ENCODE results near the gene WNT1.

WNT1 gene

DNA sequence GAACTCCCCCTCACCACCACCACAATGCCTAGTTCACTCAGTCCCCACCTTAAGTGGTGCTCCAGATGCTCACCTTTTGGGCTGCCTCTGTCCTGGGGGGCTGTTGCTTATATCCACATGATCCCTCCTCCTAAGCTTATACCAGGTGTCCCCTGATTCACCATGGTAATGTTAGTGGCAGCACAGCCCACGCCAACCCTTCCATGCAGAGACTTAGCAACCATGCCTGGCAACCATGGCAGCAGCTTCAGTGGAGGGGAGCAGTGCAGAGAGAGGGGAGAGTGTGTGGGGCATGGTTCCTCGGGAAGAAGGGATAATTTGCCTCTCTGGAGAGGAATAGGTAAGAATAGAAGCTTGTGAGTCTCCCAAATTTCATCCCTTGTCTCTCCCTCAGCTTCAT lies 22.2 kb downstream of the WNT1 start:
- no peak for DNase-seq (ENCODE audit: low read depth, low spot score)

DNA sequence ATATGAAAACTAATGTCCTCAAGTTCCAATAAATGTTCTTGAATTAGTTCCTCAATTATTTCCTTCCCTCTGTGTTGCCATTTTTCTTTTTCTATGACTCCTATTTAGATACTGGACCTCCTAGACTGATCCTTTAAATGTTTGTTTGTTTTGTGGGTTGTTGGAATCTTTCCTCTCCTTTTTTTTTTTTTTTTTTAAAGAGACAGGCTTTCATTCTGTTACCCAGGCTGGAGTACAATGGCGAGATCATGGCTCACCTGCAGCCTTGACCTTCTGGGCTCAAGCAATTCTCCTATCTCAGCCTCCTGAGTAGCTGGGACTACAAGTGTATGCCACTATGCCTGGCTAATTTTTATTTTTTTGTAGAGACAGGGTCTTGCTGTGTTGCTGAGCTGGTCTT lies 30.8 kb downstream of the WNT1 start:
- no peak for DNase-seq (ENCODE audit: low read depth, low spot score)

DNA sequence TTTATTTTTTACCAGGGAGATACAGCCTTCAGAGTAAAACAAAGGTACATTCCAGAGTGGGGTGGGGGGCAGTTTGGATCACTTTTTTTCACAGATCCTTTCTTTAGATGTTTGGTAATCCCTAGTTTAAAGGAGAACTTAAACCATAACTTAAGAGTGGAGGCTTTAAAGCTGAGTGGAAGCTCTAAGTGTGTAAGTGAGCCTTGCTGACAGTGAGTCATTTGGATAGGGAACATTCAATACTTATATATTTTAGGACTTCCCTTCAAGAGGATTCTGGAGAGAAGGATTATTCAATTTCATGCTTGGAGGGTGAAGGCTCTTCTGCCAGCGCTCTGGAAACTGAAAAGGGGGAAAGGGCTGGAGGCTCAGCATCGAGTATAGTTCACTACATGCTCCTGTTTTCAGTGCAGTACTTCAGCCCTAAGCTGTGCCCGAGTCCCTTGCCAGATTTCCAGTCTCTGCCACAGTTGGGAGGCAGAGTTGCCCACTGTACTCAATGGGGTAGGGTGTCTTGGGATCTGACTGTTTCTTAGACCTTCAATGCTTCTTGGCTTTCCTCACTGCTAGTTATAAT lies 32.1 kb downstream of the WNT1 start:
- DNase-seq (ENCODE audit: low read depth, low spot score), result no peak

DNA sequence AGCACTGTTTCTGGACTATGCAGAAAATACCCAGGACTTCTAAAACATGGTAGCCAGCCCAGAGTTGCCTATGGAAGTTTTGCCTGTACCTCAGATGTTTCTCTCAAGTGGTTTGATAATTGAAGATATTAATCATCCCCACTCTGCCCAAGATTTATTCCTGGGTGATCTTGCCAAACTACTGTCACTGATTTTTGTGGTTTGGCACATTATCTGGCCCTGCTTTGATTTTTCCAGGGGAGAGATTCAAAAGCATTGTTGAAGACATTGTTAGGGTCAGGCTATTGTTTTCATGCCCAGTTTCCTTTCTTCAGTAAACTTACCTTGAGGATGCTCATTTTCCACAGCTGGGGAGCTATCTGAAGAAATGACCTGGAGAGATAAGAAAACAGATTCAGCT lies 34.6 kb downstream of the WNT1 start:
- no peak for DNase-seq (ENCODE audit: low read depth, low spot score)

DNA sequence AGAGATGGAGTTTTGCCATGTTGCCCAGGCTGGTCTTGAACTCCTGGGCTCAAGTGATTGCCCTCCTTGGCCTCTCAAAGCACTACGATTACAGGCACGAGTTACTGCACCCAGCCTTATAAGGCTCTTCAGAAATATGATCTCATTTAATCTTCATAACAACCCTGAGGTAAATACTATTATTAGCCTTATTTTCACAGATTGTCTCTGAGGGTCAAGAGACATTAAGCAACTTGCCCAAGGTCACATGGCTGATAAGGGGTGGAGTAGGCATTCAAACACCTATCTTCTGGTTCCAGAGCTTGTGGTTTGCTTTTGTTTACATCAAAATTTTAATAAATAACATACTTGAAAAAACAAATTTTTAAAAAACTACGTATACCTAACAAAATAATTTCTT lies 35.3 kb downstream of the WNT1 start:
- no peak for DNase-seq (ENCODE audit: low read depth, low spot score)

DNA sequence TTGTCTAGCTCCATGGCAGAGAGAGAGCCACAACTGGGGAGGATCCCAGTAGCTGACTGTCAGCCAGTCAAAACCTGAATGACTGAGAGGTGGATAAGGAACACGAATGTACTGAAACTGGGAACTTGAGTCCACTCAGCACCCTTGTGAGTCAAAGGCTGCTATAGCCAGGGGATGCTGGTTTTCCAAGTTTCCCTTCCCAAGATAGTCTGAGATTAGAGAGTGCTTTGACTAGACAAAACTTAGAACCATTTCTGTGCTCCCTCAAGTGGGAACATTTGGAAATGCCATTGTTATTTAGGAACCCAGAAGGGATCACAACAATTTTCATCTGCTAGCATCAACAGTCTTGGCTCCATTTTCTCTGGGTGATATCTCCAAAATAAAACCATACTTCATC lies 36.4 kb downstream of the WNT1 start:
- no peak for DNase-seq (ENCODE audit: low read depth, low spot score)

DNA sequence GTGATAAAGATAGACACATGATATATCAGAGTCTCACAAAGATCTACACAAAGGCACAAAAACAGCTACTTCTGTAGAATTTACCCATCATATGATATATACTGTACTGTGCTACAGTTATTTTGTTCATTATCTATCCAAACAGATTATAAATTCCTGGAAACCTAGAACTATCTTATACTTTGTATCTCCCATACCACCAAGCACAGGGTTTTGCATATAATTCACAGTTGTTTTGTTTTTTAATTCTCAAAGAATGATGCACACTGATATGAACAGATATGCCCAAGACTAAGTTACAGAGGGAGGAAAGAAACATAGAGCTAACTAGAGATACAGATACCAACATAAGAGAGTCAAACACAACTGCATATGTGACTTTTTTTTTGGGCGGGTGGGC lies 37.1 kb downstream of the WNT1 start:
- DNase-seq (ENCODE audit: low read depth, low spot score), result no peak

DNA sequence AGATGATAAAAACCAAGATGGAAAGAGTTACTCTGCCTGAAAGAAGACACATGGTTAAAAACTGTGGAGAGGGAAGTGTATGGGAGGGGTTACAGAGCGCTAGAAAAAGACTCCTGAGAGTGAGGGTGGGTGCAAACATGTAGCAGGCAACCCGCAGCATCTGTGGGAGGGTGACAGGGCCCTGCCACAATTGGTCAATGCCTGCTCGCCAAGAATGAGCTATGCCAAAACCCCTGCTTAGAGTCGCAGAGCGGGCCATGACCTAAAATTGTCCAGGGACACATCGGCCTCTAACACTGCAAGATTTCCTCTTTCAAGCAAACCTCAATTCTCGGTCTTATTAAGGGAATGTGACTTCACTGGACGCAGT lies 39.8 kb downstream of the WNT1 start:
- no peak for DNase-seq (ENCODE audit: low read depth, low spot score)

DNA sequence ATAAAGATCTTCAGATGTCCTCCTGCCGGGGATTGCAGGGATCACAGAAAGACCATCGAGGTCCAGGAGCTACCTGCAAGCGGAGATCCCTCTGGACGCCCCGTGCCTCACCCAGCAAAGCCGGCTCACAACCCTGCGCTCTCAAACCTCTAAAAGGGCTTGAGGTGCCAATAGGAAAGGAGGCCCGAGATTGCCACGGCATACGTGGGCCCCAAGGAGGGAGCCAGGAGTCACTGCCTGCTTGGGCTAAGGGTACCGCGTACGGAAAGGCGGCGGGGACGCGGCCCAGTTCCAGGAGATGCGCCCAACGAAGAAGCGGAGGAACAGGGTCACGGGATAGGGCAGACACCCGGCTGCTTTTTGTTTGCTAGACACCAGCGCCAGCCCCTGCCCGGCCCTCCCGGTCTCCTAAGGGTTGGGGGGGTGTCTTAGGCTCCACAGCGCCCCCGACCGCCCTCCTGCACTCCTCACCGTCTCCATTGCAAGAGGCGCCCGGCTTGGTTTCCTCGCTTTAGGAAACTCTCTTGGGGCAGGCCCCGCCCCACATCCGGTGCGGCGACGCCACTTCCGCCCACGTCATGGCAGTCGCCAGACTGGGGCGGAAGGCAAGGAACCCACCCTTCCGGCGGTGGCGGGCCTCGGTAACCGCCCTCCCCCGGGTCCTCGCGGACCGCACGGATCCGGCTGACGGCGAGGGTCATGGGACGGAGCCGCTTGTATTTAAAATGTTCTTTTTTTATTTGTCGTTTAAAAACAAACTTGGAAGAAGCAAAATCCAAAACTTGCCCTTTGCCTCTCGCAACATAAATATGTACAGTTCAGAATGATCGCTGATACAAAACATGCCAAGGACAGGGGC lies 40.4 kb downstream of the WNT1 start, which contains the start of gene PRKAG1:
PRKAG1 (minus strand) TSS at position 516 of the 859 bp plus-strand sequence; CDS start at position 480, 36 bp downstream.
- peak; percentile 93 for DNase-seq (ENCODE audit: low read depth, low spot score)

DNA sequence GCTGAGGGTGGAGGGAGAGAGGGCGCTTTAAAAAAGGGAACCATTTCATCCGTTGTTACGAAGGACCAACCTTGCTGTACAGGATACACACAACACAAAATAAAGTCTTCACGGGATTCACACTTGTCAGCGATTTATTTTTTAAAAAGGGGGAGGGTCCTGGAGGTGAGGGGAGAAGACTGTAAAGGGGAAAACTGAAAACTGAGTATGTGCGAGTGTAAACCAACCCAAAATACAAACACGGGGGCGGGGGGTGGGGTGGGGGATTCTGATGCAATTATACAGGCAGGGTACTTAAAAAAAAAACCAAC lies 41.0 kb downstream of the WNT1 start:
- DNase-seq (ENCODE audit: low read depth, low spot score), result no peak

DNA sequence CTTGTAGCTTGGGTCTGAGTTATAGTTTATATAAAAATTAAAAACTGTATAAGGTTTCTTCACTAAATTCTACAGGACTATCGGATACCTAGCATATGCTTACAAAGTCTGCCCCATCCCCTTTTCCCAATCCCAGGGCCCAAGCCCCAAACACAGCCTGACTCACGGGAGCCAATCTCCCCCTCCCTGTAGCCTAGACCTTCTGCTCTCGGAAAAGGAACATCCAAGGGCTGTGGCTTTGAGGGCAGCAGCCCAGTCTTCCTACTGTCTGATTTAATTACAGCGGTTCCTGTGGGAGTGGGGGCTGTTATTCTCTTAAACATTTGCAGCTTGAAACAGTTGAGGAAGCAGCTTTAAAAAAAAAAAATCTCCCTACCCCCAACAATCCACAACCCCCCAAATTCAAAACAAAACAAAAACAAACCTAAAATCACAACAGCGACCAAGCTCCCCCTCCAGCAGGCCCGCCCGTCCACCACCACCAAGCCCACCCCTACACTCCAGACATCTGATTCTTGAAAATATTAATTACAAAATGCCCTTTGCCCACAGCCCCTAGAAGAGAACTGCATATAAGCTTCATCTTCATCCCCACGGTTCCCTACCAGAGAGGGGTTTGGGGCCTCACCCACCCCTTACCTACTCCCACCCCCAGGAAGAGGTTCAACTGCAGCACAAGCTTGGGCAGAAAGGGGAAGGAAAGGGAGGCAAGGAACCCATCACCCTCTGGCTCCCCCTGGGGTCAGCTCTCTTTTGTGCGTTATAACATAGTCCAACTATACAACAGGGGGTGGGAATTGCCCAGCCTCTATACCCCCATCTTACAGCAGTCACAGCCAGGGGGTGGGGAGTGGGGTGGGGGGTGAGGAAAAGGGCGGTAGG lies 41.6 kb downstream of the WNT1 start:
- no peak for DNase-seq (ENCODE audit: low read depth, low spot score)

DNA sequence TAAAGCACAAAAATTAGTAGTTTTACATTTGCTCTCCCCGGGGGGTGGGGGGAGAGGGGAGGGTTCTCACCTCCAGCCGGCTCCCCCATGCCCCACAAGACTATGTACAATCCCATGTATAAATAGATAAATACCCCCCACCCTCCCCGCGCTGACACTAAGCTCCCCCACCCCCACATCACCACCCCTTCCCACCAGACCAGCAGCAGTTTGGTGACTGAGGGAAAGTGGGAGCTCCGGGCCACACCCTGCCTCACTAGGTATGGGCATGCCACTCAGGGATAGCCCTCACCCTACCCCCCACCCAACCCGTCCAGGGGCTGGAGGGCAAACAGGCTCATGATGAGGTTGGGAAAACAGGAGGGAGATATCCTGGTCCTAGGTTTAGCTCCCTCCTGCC lies 42.3 kb downstream of the WNT1 start:
- DNase-seq (ENCODE audit: low read depth, low spot score), result no peak

DNA sequence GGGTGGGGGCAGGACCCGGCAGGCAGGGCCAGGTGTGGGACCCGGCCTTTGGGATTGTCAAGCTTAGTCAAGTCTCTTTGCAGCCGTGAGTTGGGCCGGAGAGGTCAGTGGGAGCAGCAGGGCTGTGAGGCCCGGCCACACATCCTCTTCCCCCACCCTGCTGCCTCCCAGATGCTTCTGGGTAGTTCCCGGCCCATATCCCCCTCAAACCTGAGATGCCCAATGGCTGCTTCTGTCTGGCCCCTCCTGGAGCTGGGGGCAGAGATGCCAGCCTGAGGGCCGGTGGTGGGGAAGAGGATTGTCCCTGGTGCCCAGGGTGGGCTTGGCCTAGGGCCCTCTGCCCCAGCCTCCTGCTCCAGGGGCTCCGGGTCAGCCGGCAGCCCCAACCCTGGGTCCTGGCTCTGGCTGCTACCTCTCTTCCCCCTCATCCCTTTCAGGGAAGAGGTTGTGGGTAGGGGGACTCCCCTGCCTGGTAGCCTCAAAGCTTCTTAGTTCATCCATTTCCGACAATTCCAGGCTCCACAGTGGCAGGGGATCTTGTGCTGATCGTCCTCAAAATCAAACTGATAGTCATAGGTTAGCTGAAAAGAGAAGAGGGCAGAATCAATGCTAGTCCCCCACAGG lies 43.3 kb downstream of the WNT1 start:
- DNase-seq (ENCODE audit: low read depth, low spot score), result no peak

DNA sequence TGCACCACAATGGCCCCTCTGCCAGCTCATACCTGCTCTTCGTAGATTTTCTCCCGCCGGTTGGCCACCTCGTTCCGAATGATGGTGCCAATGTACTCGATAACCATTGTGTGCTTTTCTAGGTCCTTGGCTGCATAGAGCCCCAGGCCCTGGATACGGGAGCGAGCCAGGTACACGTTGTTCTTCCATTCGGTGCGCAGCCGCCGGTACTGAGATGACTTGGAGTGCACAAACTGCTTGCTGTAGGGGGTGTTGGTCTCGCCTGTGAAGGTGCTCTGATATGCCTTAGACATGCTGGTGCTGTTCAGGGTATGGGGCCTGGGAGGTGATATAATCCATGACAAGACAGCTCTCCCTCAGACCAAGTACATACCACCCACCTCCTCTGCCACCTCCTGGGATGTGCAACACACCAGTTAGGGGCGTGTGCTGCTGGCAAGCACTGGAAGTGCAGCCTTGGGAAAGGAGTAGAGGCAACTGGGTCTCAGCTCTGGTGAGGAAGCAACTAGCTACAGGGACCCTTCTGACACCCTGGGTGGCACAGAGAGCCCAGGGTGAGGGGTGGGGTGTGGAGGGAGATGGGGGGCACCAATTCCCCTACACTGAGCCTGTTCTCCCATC lies 44.5 kb downstream of the WNT1 start:
- DNase-seq (ENCODE audit: low read depth, low spot score), result no peak

DNA sequence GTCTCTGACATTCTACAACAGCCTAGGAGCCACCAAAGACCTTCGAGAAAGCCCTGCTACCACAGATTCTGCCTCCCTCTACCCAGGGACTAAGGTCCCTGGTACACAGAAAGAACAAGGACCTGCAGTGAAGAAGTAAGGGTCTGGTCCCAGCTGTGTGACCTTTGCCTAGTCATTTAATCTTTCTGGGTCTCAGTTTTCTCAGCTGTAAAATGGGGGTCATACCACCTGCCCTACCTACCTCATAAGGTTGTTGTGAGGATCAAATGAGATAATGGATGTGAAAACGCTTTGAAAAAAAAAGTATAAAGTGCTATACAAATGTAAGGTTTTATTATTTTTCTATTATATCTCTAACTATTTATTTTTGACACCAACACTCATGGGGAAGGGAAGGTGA lies 45.7 kb downstream of the WNT1 start:
- no peak for DNase-seq (ENCODE audit: low read depth, low spot score)

DNA sequence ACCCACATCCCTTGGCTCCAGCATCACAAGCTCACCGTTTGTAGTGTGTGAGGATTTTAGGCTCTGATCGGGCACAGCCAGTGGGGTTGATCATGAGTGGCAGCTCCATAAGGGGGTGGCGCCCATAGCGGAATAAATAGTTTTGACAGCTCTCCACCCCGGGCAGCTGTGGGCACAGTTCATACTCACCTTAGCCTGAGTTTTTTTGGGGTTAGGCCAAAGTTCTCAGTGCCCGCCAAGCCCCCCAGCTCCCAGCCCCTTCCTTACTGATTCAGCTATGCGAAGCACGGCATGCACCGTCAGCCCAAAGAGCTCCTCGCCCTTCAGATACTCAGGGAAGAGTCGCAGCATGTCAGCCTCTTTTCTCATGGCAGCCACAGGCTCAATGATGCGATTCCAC lies 46.4 kb downstream of the WNT1 start:
- no peak for DNase-seq (ENCODE audit: low read depth, low spot score)

DNA sequence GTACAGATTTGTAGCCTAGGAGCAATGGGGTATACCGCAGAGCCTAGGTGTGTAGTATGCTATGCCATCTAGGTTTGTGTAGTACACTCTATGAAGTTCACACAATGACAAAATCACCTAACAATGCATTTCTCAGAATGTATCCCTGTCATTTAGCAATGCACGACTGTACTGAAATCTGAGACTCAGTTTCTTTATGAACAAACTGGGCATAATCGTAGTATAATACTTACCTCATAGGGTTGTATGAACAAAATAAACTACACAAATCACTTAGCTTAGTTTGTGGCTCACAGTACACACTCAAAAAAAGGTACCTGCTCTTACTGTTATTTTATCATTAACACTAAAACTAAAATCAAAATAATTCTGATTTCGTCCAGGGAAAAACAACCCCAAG lies 47.3 kb downstream of the WNT1 start:
- no peak for DNase-seq (ENCODE audit: low read depth, low spot score)

DNA sequence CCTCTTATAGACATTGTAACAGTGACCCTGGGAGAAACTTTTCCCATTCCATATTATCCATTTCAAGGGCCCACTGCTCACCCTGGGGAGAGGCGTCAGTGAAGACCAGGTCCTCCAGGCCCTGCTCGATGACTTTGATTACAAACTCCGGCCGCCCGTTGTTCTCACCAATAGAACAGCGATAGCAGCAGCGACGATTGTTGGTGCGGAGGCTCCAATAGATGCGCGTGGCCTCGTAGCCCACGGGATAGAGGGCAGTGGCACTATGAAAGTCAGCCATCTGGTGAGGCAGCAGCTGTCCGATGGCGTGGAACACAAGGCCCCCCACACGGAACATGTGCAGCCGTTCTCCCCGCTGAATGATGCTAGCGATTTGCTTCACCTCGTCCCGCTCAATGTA lies 48.0 kb downstream of the WNT1 start:
- no peak for DNase-seq (ENCODE audit: low read depth, low spot score)

DNA sequence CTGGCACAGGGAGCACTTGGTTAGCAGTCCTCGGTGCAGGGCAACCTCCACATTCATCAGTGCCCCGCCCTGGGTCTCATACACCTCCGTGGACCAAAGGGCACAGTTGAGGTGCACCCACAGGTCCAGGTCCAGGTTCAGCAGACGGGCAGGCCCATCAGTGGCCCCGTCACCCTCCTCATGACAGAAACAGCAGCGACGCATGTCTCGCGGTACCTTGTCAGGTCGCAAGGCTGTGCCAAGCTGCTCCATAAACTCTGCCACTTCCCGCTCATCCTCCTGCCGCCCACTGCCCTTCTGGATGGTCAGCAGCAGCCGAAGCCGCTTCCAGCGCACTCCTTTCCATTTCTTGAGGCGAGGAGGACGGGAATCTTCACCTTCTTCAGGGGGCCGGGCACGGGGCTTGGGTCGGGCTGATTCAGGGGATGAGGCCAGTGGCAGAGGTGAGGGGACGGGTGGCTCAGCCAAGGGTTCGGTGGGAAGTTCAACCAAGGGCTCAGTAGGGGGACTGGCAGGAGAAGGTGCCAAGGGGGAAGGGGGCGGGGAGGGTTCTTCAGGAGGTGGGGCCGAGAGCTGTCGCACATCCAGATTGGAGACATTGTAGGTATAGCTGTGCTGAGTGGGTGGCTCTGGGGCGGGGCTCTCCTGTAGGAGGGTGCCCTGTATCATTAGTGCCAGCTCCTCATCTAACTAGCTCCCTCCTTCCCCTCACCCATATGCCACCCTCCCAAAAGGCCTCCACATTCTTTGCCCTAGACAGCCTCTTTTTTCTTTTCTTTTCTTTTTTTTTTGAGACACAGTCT lies 48.8 kb downstream of the WNT1 start:
- no peak for DNase-seq (ENCODE audit: low read depth, low spot score)

DNA sequence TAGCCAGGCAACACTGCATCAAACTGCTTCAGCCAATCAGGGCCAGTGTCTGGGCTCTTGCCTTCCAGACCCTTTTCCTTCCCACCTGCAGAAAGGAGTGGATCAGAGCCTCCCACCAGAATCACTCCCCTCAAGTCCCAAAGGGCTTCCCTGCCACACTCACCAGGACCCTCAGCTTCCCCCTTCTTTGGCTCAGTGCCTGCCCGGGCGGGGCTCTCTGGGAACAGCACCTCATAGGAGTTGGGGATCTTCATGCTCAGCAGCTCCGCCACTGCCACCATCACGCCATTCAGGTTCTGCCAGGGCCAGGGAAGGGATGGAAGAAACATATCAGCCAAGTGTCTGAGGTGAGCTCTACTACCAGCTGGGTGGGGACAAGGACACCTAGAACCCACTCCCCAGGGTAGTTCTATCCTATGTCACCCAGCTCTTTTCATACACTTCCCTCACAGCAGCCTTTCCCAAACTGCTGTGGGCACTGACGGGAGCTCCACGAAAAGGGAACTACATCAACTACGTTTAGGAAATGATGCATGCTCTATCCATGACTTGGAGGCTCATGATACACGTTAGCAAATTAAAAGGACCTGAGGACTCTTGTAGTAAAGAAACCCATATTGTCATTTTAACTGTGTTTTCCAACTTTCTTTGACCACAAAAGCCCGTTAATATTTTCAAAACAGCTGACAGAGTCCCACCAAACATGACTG lies 49.9 kb downstream of the WNT1 start:
- no peak for DNase-seq (ENCODE audit: low read depth, low spot score)

Data from activated CD4-positive, CD25-positive, alpha-beta regulatory T cell treated with anti-CD3 and anti-CD28 coated beads, Interleukin-2, amount 50 U/mL, for 16 hours (primary cell).